HS-27A (cell line): Measurements from ENCODE around the gene AP4E1.
"Not testable (repeated sequence)": the region's sequence is repeated elsewhere in the genome, so short reads cannot be mapped to it uniquely, and the experiment has no call there.

Source experiments
- DNase-seq: peaks from one replicate; pipeline ENCODE4 v3.0.0-alpha.2; 2012; ENCODE audit warnings: low read depth, missing footprints

The AP4E1 gene

GRCh38 chr15:51024735-51025453 lies 116.4 kb downstream of the AP4E1 start:
- DNase-seq, result no peak

- DNase-seq, result no peak
Observed at GRCh38 chr15:51025454-51025846, 117.0 kb downstream of the AP4E1 start.

- peak; percentile 79 for DNase-seq
Observed at GRCh38 chr15:51030649-51031316, 122.3 kb downstream of the AP4E1 start.

- not testable (repeated sequence) for DNase-seq
Observed at GRCh38 chr15:51037474-51037873, 129.0 kb downstream of the AP4E1 start.

- DNase-seq, result no peak
Observed at GRCh38 chr15:51038162-51038973, 129.9 kb downstream of the AP4E1 start.

GRCh38 chr15:51038974-51039319 lies 130.5 kb downstream of the AP4E1 start:
- no peak for DNase-seq

- no peak for DNase-seq
Observed at GRCh38 chr15:51044037-51044727, 135.7 kb downstream of the AP4E1 start.

- no peak for DNase-seq
Observed at GRCh38 chr15:51046016-51046415, 137.5 kb downstream of the AP4E1 start.

- no peak for DNase-seq
Observed at GRCh38 chr15:51046799-51047449, 138.4 kb downstream of the AP4E1 start.

- no peak for DNase-seq
Observed at GRCh38 chr15:51048308-51048707, 139.8 kb downstream of the AP4E1 start.

GRCh38 chr15:51049081-51049480 lies 140.6 kb downstream of the AP4E1 start:
- DNase-seq, result no peak

GRCh38 chr15:51051776-51052175 lies 143.3 kb downstream of the AP4E1 start:
- no peak for DNase-seq

- DNase-seq, result no peak
Observed at GRCh38 chr15:51053571-51053970, 145.1 kb downstream of the AP4E1 start.

GRCh38 chr15:51054535-51054934 lies 146.1 kb downstream of the AP4E1 start:
- no peak for DNase-seq
